Testis (tissue), 2 donors: Measurements from ENCODE around the gene EFL1.
"Not testable (repeated sequence)": the region's sequence is repeated elsewhere in the genome, so short reads cannot be mapped to it uniquely, and the experiment has no call there.

Experiments used
- POLR2A ChIP-seq: fragments of 450-650 bp; IDR thresholded peaks from one replicate; pipeline ENCODE4 v1.6.1; 2017; ENCODE audit warnings: antibody characterized with exemption, mild to moderate bottlenecking, moderate library complexity
- TF ChIP-seq, protein P1 (sequence below), 3 experiments: fragments of 450-650 bp in 2 of 3; fragments of 200-600 bp in 1 of 3; sonication (generic) in 1 of 3; IDR thresholded peaks; one replicate each; pipeline ENCODE4 v1.5.1; 2016 to 2019; ENCODE audit warnings: antibody characterized with exemption in 3 of 3, mild to moderate bottlenecking in 2 of 3, moderate library complexity in 1 of 3

DNA sequence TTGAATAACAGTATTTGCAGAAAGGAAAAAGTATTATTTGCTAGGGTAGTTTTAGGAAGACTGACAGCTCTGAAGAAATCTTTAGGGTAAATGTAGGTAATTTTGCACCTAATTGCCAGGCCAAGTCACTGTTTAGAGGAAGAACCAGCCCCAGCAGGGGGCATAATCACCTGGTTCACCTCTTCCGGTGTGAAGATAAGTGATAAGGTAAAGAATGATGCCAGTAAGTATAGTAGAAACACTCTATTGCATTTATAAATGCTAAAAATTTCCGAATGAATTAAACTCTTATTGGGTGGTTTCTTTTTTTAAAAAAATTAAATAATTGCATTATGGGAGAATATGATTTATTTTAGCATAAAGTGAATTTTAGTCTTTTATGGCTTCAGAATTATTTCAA, 21.8 kb upstream of the EFL1 start:
- TF ChIP-seq POLR2A = not testable (repeated sequence)
- TF ChIP-seq, protein P1, sequence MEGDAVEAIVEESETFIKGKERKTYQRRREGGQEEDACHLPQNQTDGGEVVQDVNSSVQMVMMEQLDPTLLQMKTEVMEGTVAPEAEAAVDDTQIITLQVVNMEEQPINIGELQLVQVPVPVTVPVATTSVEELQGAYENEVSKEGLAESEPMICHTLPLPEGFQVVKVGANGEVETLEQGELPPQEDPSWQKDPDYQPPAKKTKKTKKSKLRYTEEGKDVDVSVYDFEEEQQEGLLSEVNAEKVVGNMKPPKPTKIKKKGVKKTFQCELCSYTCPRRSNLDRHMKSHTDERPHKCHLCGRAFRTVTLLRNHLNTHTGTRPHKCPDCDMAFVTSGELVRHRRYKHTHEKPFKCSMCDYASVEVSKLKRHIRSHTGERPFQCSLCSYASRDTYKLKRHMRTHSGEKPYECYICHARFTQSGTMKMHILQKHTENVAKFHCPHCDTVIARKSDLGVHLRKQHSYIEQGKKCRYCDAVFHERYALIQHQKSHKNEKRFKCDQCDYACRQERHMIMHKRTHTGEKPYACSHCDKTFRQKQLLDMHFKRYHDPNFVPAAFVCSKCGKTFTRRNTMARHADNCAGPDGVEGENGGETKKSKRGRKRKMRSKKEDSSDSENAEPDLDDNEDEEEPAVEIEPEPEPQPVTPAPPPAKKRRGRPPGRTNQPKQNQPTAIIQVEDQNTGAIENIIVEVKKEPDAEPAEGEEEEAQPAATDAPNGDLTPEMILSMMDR (IDR thresholded peaks at IDR 0.05) = not testable (repeated sequence)
